Measurements from ENCODE around the gene MN1.

The MN1 gene

GRCh38 chr22:27839057-27839660, 37.6 kb upstream of the MN1 start:
- DNase-seq (ENCODE audit: low read depth), result no peak
- no peak for TF ChIP-seq CTCF (IDR thresholded peaks at IDR 0.05; ENCODE audit: low read depth, low read length, missing control alignments)
- no peak overlapping the region for H3K4me3 ChIP-seq (ENCODE audit: low read depth, low read length)

DNA sequence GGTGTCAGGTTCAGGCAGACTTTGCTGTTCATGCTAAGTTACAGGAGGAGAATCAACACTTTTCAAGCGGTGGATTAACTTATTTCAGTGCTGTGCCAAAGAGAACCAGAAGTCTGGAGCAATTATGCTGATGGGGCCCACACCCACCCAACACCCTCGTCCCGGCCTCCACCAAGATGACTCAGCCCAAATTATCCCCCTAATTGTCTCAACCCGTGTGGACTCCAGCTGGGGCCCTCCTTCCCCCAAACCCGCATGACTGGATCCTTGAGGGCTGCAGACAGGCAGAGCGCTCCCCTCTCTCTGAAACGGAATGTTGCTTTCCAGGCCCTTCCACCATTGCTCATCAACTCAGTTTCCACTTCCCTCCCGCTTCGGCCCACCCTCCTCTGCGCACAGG, 34.6 kb upstream of the MN1 start:
- no peak overlapping the region for H3K4me3 ChIP-seq (ENCODE audit: low read depth, low read length)
- no peak for TF ChIP-seq CTCF (IDR thresholded peaks at IDR 0.05; ENCODE audit: low read depth, low read length, missing control alignments)
- DNase-seq (ENCODE audit: low read depth), result no peak

GRCh38 chr22:27835446-27835845, 33.9 kb upstream of the MN1 start:
- H3K4me3 ChIP-seq (ENCODE audit: low read depth, low read length), result no peak overlapping the region
- TF ChIP-seq CTCF (IDR thresholded peaks at IDR 0.05; ENCODE audit: low read depth, low read length, missing control alignments), result no peak
- no peak for DNase-seq (ENCODE audit: low read depth)

DNA sequence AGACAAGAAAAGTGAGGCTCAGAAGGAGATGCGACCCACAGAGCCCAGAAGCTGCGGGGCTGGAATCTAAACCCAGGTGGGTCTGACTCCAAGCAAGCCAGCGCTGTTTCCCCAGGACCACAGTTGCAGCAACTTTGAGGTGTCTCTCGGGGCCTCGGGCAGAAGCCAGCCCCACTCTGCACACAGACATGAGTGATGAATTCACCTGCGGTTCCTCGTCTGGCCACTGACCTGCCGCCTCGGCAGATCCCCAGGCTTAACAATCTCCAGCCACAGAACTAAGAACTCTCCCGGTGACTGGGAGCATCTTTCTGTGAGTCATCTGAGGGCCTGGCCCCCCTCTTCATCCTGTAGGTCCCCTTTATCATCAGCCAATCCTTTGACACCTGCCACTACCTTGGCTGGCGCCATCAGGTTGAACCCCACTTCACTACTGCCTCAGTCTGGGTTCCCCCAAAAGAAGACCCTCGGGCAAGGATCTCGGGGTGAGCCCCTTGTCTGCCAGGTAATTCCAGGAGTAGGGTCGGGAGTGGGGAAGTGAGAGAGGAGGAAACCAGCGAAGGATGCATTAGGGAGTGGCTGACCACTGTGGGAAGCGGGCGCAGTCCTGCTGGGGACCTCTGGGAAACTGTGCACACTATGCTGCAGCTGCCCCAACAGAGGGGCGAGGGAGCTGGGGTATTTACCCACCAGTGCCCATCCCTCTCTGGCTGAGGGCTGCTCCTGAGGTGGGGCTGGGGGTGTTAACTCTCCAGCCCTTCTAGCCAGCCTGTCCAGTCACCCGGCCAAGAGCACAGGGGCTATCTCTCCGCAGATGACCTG, 33.0 kb upstream of the MN1 start:
- no peak overlapping the region for H3K4me3 ChIP-seq (ENCODE audit: low read depth, low read length)
- TF ChIP-seq CTCF (IDR thresholded peaks at IDR 0.05; ENCODE audit: low read depth, low read length, missing control alignments), result no peak
- DNase-seq (ENCODE audit: low read depth), result no peak

DNA sequence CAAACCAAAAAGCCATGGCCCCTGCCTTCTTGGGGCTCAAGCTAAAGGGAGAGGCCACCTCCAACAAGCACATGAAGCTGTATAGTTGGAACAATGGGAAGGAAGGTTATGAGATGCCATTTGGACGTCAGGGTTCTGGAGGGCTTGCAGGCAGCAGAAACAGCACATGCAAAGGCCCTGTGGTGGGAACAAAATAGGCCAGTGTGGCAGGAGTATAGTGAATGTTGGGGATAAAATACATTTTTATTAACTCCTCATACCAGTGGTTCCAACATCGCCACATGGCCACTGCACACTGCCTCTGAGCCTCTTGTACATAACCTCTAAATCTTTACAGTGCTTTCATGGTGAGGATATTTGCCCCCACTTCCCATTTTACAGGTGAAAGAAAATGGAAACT, 32.2 kb upstream of the MN1 start:
- DNase-seq (ENCODE audit: low read depth), result no peak
- TF ChIP-seq CTCF (IDR thresholded peaks at IDR 0.05; ENCODE audit: low read depth, low read length, missing control alignments), result no peak
- H3K4me3 ChIP-seq (ENCODE audit: low read depth, low read length), result no peak overlapping the region

- TF ChIP-seq CTCF (IDR thresholded peaks at IDR 0.05; ENCODE audit: low read depth, low read length, missing control alignments), result no peak
- no peak overlapping the region for H3K4me3 ChIP-seq (ENCODE audit: low read depth, low read length)
- no peak for DNase-seq (ENCODE audit: low read depth)
Measured at GRCh38 chr22:27832606-27833005, 31.1 kb upstream of the MN1 start.

GRCh38 chr22:27829620-27830019, 28.1 kb upstream of the MN1 start:
- TF ChIP-seq CTCF (IDR thresholded peaks at IDR 0.05; ENCODE audit: low read depth, low read length, missing control alignments), result no peak
- no peak for DNase-seq (ENCODE audit: low read depth)
- no peak overlapping the region for H3K4me3 ChIP-seq (ENCODE audit: low read depth, low read length)

All from GM12864 (cell line).